GDM1 (cell line): Measurements from ENCODE around the gene CYTH3.
A peak's percentile ranks its signal among the peaks of the same experiment; 100 is the strongest.
"Not testable (repeated sequence)": the region's sequence is repeated elsewhere in the genome, so short reads cannot be mapped to it uniquely, and the experiment has no call there.

Source experiments
- DNase-seq: peaks from one replicate; lab custom pipeline; 2025; lab: John Stamatoyannopoulos, UW

The CYTH3 gene

GRCh38 chr7:6272481-6273323, at the start of gene CYTH3:
TSS of gene CYTH3 (minus strand) at chr7:6272624. CDS start at chr7:6272507, 117 bp downstream.
- peak; percentile 77 for DNase-seq

GRCh38 chr7:6320791-6321190, 48.4 kb upstream of the CYTH3 start:
- DNase-seq = no peak

GRCh38 chr7:6317797-6318438, 45.5 kb upstream of the CYTH3 start:
- DNase-seq = no peak

- no peak for DNase-seq
Measured at GRCh38 chr7:6316226-6316625, 43.8 kb upstream of the CYTH3 start.

- no peak for DNase-seq
Measured at GRCh38 chr7:6315746-6316145, 43.3 kb upstream of the CYTH3 start.

- DNase-seq = no peak
Measured at GRCh38 chr7:6310271-6310993, 38.0 kb upstream of the CYTH3 start.

GRCh38 chr7:6307762-6308161, 35.3 kb upstream of the CYTH3 start:
- no peak for DNase-seq

GRCh38 chr7:6306471-6306870, 34.0 kb upstream of the CYTH3 start:
- no peak for DNase-seq

- DNase-seq = no peak
Measured at GRCh38 chr7:6305330-6305729, 32.9 kb upstream of the CYTH3 start.

GRCh38 chr7:6301446-6301845, 29.0 kb upstream of the CYTH3 start:
- not testable (repeated sequence) for DNase-seq

GRCh38 chr7:6299774-6300173, 27.4 kb upstream of the CYTH3 start:
- DNase-seq = no peak

- no peak for DNase-seq
Measured at GRCh38 chr7:6294839-6295238, 22.4 kb upstream of the CYTH3 start.

- DNase-seq = no peak
Measured at GRCh38 chr7:6293202-6293601, 20.8 kb upstream of the CYTH3 start.

- DNase-seq = not testable (repeated sequence)
Measured at GRCh38 chr7:6291941-6292340, 19.5 kb upstream of the CYTH3 start.

GRCh38 chr7:6291531-6291930, 19.1 kb upstream of the CYTH3 start:
- DNase-seq = no peak

GRCh38 chr7:6290319-6290741, 17.9 kb upstream of the CYTH3 start:
- DNase-seq = no peak

- no peak for DNase-seq
Measured at GRCh38 chr7:6288270-6288860, 15.9 kb upstream of the CYTH3 start.

GRCh38 chr7:6286486-6286885, 14.1 kb upstream of the CYTH3 start:
- DNase-seq = no peak

- no peak for DNase-seq
Measured at GRCh38 chr7:6284461-6285360, 12.3 kb upstream of the CYTH3 start.

GRCh38 chr7:6284055-6284400, 11.6 kb upstream of the CYTH3 start:
- DNase-seq = no peak

- not testable (repeated sequence) for DNase-seq
Measured at GRCh38 chr7:6283391-6284054, 11.1 kb upstream of the CYTH3 start.
